ENCODE results near the gene CEACAM16. TPM values are rescaled to one million over a fixed set of nuclear protein-coding genes. Genes with fewer than 3 reads are reported as not detected.
"Not testable (repeated sequence)": the region's sequence is repeated elsewhere in the genome, so short reads cannot be mapped to it uniquely, and the experiment has no call there.

The CEACAM16 gene
- total RNA-seq, 4 donors from 2014 or later, result not detected

- DNase-seq (ENCODE audit: low spot score) (no peak), ATAC-seq (ENCODE audit: low FRiP score) (no peak)
- TF ChIP-seq CTCF (IDR thresholded peaks at IDR 0.05), result no peak
These were observed 18.7 kb downstream of the CEACAM16 start for GRCh38 chr19:44717603-44718002.

GRCh38 chr19:44718441-44719261 lies 19.7 kb downstream of the CEACAM16 start:
- TF ChIP-seq CTCF (IDR thresholded peaks at IDR 0.05), result no peak
- DNase-seq (ENCODE audit: low spot score) (peak; percentile 40), ATAC-seq (ENCODE audit: low FRiP score) (peak; percentile 49)

GRCh38 chr19:44719262-44719701 lies 20.3 kb downstream of the CEACAM16 start:
- no peak for DNase-seq (ENCODE audit: low spot score)
- TF ChIP-seq CTCF (IDR thresholded peaks at IDR 0.05), result no peak
- ATAC-seq (ENCODE audit: low FRiP score), result no peak

- not testable (repeated sequence) for ATAC-seq (ENCODE audit: low FRiP score); DNase-seq (ENCODE audit: low spot score)
These were observed 21.4 kb downstream of the CEACAM16 start for GRCh38 chr19:44720396-44720795.

GRCh38 chr19:44720945-44721344 lies 22.0 kb downstream of the CEACAM16 start:
- DNase-seq (ENCODE audit: low spot score) (no peak), ATAC-seq (ENCODE audit: low FRiP score) (no peak)
- TF ChIP-seq CTCF (IDR thresholded peaks at IDR 0.05), result no peak

GRCh38 chr19:44721369-44721768 lies 22.4 kb downstream of the CEACAM16 start:
- DNase-seq (ENCODE audit: low spot score); ATAC-seq (ENCODE audit: low FRiP score): not testable (repeated sequence)

- DNase-seq (ENCODE audit: low spot score), result no peak
- no peak for TF ChIP-seq CTCF (IDR thresholded peaks at IDR 0.05)
- no peak for ATAC-seq (ENCODE audit: low FRiP score)
These were observed 23.5 kb downstream of the CEACAM16 start for GRCh38 chr19:44722131-44723121.

All from omental fat pad (tissue), 4 donors.